GM21529 (cell line): ENCODE results near the gene RHOJ.
"Not testable (repeated sequence)": the region's sequence is repeated elsewhere in the genome, so short reads cannot be mapped to it uniquely, and the experiment has no call there.

Source experiments
- ATAC-seq: cut with Tn5 transposase; IDR thresholded peaks from one replicate; pipeline ENCODE4 v1.9.1; 2021; ENCODE audit not compliant: unreplicated experiment

RHOJ gene

GRCh38 chr14:63204407-63205043 lies at the start of gene RHOJ:
TSS of gene RHOJ (plus strand) at chr14:63204443. CDS start at chr14:63204870, 427 bp downstream.
- no peak for ATAC-seq

- no peak for ATAC-seq
These were observed 48.6 kb upstream of the RHOJ start for GRCh38 chr14:63155511-63156185.

GRCh38 chr14:63157195-63157594 lies 47.0 kb upstream of the RHOJ start:
- ATAC-seq, result no peak

- ATAC-seq, result no peak
These were observed 40.9 kb upstream of the RHOJ start for GRCh38 chr14:63163306-63163705.

- ATAC-seq, result no peak
These were observed 40.0 kb upstream of the RHOJ start for GRCh38 chr14:63164108-63164683.

GRCh38 chr14:63165267-63165666 lies 39.0 kb upstream of the RHOJ start:
- ATAC-seq, result not testable (repeated sequence)

- ATAC-seq, result no peak
These were observed 37.2 kb upstream of the RHOJ start for GRCh38 chr14:63167044-63167443.

- no peak for ATAC-seq
These were observed 29.5 kb upstream of the RHOJ start for GRCh38 chr14:63174760-63175191.

- ATAC-seq, result no peak
These were observed 28.7 kb upstream of the RHOJ start for GRCh38 chr14:63175531-63175930.

- no peak for ATAC-seq
These were observed 25.3 kb upstream of the RHOJ start for GRCh38 chr14:63178912-63179311.

- ATAC-seq, result no peak
These were observed 24.9 kb upstream of the RHOJ start for GRCh38 chr14:63179383-63179782.

GRCh38 chr14:63180011-63180410 lies 24.2 kb upstream of the RHOJ start:
- ATAC-seq, result no peak

GRCh38 chr14:63182968-63183367 lies 21.3 kb upstream of the RHOJ start:
- no peak for ATAC-seq

GRCh38 chr14:63186453-63186852 lies 17.8 kb upstream of the RHOJ start:
- ATAC-seq, result no peak

- no peak for ATAC-seq
These were observed 13.0 kb upstream of the RHOJ start for GRCh38 chr14:63191211-63191610.

GRCh38 chr14:63192085-63192484 lies 12.2 kb upstream of the RHOJ start:
- ATAC-seq, result no peak

- no peak for ATAC-seq
These were observed 11.0 kb upstream of the RHOJ start for GRCh38 chr14:63193236-63193635.

GRCh38 chr14:63200035-63200740 lies 4.1 kb upstream of the RHOJ start:
- ATAC-seq, result no peak

GRCh38 chr14:63200767-63201166 lies 3.5 kb upstream of the RHOJ start:
- no peak for ATAC-seq

- no peak for ATAC-seq
These were observed 1.2 kb upstream of the RHOJ start for GRCh38 chr14:63203015-63203414.

- no peak for ATAC-seq
These were observed 431 bp upstream of the RHOJ start for GRCh38 chr14:63203618-63204406.
